Vagina (tissue), 2 donors: ENCODE results near the gene TNNT2. TPM values are rescaled to one million over a fixed set of nuclear protein-coding genes. Genes with fewer than 3 reads are reported as not detected.

ENCODE experiments used
- DNase-seq, 2 donors: peaks; one replicate each; pipeline ENCODE4 v3.0.0-alpha.2; 2017; ENCODE audit errors: extremely low spot score in 2 of 2
- H3K27ac ChIP-seq: fragments of 200-600 bp; sonication (generic); one replicate; pipeline ENCODE4 v1.5.1; 2019
- H3K27me3 ChIP-seq: fragments of 200-600 bp; sonication (generic); one replicate; pipeline ENCODE4 v1.5.1; 2019
- H3K36me3 ChIP-seq, 2 donors: fragments of 200-600 bp; sonication (generic); one replicate each; pipeline ENCODE4 v1.5.1; 2017 to 2019
- H3K4me1 ChIP-seq: fragments of 200-600 bp; sonication (generic); one replicate; pipeline ENCODE4 v1.5.1; 2019
- H3K4me3 ChIP-seq, 2 donors: fragments of 200-600 bp; sonication (generic); 1 replicate in 1 of 2; 2 replicates in 1 of 2; pipeline ENCODE4 v1.5.1; 2016 to 2019
- H3K9me3 ChIP-seq: fragments of 200-600 bp; sonication (generic); one replicate; pipeline ENCODE4 v1.5.1; 2019
- POLR2A ChIP-seq, 2 donors: fragments of 450-650 bp; IDR thresholded peaks; one replicate each; pipeline ENCODE4 v1.6.1; 2017; ENCODE audit warnings: antibody characterized with exemption in 2 of 2, mild to moderate bottlenecking in 2 of 2, moderate library complexity in 2 of 2
- POLR2AphosphoS5 ChIP-seq, 2 donors: sonication (generic); formaldehyde crosslinking; IDR thresholded peaks; one replicate each; pipeline ENCODE4 v1.9.0; 2017; ENCODE audit warnings: antibody characterized with exemption in 2 of 2, mild to moderate bottlenecking in 2 of 2, low read depth in 1 of 2; ENCODE audit not compliant: insufficient read depth in 1 of 2
- intact Hi-C: fragments of 100-400 bp; cut with DNase I; formaldehyde crosslinking; loops from one replicate; pipeline ENCODE4 v1.15.1; 2023
- total RNA-seq: library from RNA; depleted of rRNA; stranded (reverse); fragments of >200 nt; gene quantifications from one replicate; pipeline ENCODE4 v1.2.3, GENCODE V29; 2016
- TF ChIP-seq, protein P1 (sequence below), 3 experiments: fragments of 450-650 bp in 2 of 3; fragments of 200-600 bp in 1 of 3; sonication (generic) in 1 of 3; IDR thresholded peaks; one replicate each; pipeline ENCODE4 v1.5.1; 2017 to 2019; ENCODE audit warnings: antibody characterized with exemption in 3 of 3, mild to moderate bottlenecking in 2 of 3, moderate library complexity in 2 of 3

Gene TNNT2
- total RNA-seq, result 9.8 TPM

DNA sequence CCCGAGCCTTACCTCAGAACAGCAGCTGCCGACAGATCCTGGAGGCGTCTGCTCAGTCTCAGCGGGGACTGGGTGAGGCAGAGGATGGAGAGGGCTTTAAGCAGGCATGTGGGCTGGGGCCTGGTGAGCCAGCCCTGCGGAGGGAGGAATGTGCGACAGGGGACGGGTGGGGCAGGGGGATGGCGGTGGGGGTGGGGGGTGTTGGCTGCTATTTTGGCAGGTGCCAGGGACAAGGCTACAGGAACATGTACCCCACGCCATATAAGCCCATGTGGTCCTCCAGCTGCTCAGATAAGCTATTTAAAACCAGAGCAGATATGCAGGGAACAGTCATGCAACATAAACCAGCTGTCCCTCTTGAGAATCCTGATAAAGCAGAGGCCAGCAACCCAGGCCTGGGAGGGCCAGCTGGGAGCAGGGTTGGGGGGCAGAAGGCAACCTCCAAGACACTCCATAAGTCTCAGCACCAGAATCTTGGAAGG is at the start of gene TNNT2:
TNNT2 (minus strand) TSS at position 70 of the 482 bp plus-strand sequence. CDS start 4,426 bp downstream, outside the sequence.
- H3K4me3 ChIP-seq, result no peak within 1 kb of the TSS
- H3K4me1 ChIP-seq, result no peaks in the 10 kb centered on the region
- no peak within 1 kb of the TSS for H3K27ac ChIP-seq
- no peaks in the 10 kb centered on the region for H3K36me3 ChIP-seq
- H3K9me3 ChIP-seq, result no peaks in the 10 kb centered on the region
- intact Hi-C loops, result no loop called here
- DNase-seq, result no peak
- TF ChIP-seq, protein P1, sequence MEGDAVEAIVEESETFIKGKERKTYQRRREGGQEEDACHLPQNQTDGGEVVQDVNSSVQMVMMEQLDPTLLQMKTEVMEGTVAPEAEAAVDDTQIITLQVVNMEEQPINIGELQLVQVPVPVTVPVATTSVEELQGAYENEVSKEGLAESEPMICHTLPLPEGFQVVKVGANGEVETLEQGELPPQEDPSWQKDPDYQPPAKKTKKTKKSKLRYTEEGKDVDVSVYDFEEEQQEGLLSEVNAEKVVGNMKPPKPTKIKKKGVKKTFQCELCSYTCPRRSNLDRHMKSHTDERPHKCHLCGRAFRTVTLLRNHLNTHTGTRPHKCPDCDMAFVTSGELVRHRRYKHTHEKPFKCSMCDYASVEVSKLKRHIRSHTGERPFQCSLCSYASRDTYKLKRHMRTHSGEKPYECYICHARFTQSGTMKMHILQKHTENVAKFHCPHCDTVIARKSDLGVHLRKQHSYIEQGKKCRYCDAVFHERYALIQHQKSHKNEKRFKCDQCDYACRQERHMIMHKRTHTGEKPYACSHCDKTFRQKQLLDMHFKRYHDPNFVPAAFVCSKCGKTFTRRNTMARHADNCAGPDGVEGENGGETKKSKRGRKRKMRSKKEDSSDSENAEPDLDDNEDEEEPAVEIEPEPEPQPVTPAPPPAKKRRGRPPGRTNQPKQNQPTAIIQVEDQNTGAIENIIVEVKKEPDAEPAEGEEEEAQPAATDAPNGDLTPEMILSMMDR (IDR thresholded peaks at IDR 0.05), result no peak
- TF ChIP-seq POLR2AphosphoS5 (IDR thresholded peaks at IDR 0.05; ENCODE audit: insufficient read depth in 1 of 2, low read depth in 1 of 2), result no peak
- H3K27me3 ChIP-seq, result no peaks in the 10 kb centered on the region

DNA sequence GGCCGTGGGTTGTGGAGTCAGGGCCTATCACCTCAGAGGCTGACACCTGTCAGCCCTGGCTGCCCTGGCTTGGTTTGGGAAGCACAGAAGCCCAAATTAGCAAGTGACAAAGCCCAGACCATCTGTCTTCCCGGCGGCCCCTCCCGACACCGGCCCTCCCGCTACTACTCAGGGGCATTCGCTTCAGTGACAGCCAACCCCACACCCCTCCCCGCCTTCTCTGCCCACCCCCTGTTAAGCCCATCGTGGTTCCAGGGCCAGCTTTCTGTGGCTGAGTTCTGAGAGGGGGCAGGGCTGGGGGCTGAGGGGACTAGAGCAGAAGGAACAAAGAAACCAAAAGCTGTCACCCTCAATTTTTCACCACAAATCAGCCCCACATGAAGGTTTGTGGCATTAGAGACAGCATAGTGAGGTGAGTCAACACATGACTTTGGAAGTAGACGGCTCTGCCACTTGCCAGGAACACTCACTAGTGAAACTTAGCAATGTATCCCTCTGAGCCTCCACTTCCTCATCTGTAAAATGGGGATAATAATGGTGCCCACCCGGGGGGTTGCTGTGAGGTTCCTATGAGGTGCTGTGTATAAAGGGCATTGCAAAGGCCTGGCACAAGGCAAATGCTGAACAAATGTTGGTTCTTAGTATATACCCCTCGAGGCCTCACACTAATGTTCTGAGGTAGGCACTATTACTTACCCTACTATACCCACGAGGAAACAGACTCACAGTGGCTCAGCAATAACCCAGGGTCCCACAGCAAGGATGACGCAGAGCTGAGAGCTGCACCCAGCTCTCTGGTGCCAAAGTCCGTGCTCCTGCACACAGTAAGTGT is 49.2 kb upstream of the TNNT2 start:
- Histone ChIP-seq H3K27me3 (no peaks in the 10 kb centered on the region), H3K4me3 (no peak overlapping the region), H3K9me3 (no peaks in the 10 kb centered on the region), H3K36me3 (no peaks in the 10 kb centered on the region), H3K27ac (no peak overlapping the region), H3K4me1 (no peaks in the 10 kb centered on the region)
- TF ChIP-seq POLR2A (IDR thresholded peaks at IDR 0.05) (no peak), POLR2AphosphoS5 (IDR thresholded peaks at IDR 0.05; ENCODE audit: insufficient read depth in 1 of 2, low read depth in 1 of 2) (no peak)
- TF ChIP-seq, protein P1 (IDR thresholded peaks at IDR 0.05), result no peak
- intact Hi-C loops, result no loop called here
- DNase-seq, result no peak

DNA sequence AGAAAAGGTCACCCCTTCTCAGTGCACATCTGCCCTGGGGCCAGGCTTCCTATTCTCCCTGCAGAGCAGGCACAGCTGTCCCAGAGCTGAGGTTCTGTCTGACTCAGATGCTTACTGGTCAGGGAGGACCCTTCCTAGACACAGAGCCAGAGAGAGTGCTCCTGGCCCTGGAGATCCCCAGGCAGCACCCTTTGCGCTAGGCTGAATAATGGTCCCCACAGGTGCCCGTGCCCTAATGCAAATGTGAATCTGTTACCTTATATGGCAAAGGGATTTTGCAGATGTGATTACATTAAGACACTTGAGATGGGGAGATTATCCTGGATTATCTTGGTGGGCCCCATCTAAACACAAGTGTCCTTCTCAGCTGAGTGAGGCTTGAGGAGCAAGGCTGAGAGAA is 46.7 kb upstream of the TNNT2 start:
- TF ChIP-seq, protein P1 (IDR thresholded peaks at IDR 0.05), result no peak
- TF ChIP-seq POLR2AphosphoS5 (IDR thresholded peaks at IDR 0.05; ENCODE audit: insufficient read depth in 1 of 2, low read depth in 1 of 2) (no peak), POLR2A (IDR thresholded peaks at IDR 0.05) (no peak)
- no peaks in the 10 kb centered on the region for H3K9me3 ChIP-seq
- H3K4me1 ChIP-seq, result no peaks in the 10 kb centered on the region
- no peak for DNase-seq
- H3K4me3 ChIP-seq, result no peak overlapping the region
- intact Hi-C loops, result no loop called here
- H3K27ac ChIP-seq, result no peak overlapping the region
- H3K27me3 ChIP-seq, result no peaks in the 10 kb centered on the region
- H3K36me3 ChIP-seq, result no peaks in the 10 kb centered on the region

DNA sequence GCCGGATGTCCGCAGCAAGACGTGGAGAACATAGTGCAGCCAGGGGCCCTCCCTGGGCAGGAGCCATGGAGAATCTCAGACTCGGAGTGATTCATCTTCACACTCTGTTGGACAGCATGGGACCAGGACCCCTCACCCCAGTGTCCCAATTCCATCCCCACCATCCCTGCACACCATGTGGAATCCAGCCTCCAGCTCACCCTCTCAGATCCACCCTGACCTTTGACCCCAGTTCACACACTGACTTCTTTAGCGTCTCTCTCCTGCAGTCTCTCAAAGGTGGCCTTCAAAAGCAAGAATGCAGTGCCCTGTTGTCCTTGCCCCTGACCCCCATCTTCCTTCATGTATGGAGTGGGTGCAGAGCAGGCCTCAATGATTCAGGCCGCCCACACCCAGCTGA is 46.2 kb upstream of the TNNT2 start:
- no peak for TF ChIP-seq POLR2AphosphoS5 (IDR thresholded peaks at IDR 0.05; ENCODE audit: insufficient read depth in 1 of 2, low read depth in 1 of 2)
- TF ChIP-seq, protein P1 (IDR thresholded peaks at IDR 0.05), result no peak
- no peak for TF ChIP-seq POLR2A (IDR thresholded peaks at IDR 0.05)
- H3K4me1 ChIP-seq, result no peaks in the 10 kb centered on the region
- DNase-seq, result no peak
- no peak overlapping the region for H3K27ac ChIP-seq
- no peaks in the 10 kb centered on the region for H3K36me3 ChIP-seq
- H3K9me3 ChIP-seq, result no peaks in the 10 kb centered on the region
- intact Hi-C loops, result no loop called here
- H3K27me3 ChIP-seq, result no peaks in the 10 kb centered on the region
- no peak overlapping the region for H3K4me3 ChIP-seq

DNA sequence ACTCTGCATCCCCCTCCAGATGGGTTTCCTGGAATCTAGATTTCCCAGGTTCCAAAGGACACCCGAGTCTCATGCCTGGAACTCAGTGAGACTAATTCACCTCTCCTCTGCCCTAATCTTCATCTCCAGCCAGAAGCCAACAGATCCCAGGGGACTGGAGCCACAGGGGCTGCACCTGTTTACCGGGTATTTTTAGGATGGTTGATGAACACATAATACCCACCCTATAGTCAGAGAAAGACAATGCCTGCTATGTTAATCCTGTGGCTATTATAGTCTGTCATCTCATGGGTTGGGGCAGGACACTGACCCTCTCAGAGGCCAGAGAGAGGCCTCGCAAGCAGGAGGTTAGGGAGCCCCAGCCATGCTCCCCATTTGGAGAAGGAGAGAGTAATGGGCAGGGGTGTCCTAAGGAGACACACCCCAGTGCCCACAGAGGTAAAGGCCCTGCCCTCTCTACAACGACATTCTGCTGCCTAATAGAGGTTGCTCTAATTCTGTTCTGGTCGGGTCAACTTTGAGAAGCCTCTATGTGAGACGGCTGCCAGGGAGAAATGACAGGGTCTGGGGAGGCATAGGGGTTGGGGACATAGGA is 45.1 kb upstream of the TNNT2 start:
- no peak for DNase-seq
- Histone ChIP-seq H3K36me3 (no peaks in the 10 kb centered on the region), H3K27me3 (no peaks in the 10 kb centered on the region), H3K4me1 (no peaks in the 10 kb centered on the region), H3K9me3 (no peaks in the 10 kb centered on the region), H3K4me3 (no peak overlapping the region), H3K27ac (no peak overlapping the region)
- intact Hi-C loops, result no loop called here
- TF ChIP-seq, protein P1 (IDR thresholded peaks at IDR 0.05), result no peak
- TF ChIP-seq POLR2AphosphoS5 (IDR thresholded peaks at IDR 0.05; ENCODE audit: insufficient read depth in 1 of 2, low read depth in 1 of 2), result no peak
- no peak for TF ChIP-seq POLR2A (IDR thresholded peaks at IDR 0.05)
